Body of pancreas (tissue), 4 donors: ENCODE results near the gene NPY5R. TPM values are rescaled to one million over a fixed set of nuclear protein-coding genes. Genes with fewer than 3 reads are reported as not detected.
A peak's percentile ranks its signal among the peaks of the same experiment; 100 is the strongest.

ENCODE experiments used
- ATAC-seq: fragments of 150-250 bp; one replicate; pipeline ENCODE4 v1.9.1; 2016
- DNase-seq, 4 donors: peaks; one replicate each; pipeline ENCODE4 v3.0.0-alpha.2; 2019
- H3K27ac ChIP-seq, 4 donors: fragments of 200-600 bp; sonication (generic); 1 replicate in 3 of 4; 2 replicates in 1 of 4; pipeline versions ENCODE4 v1.5.1 to v1.6.1; 2016 to 2019; ENCODE audit warnings: mild to moderate bottlenecking in 1 of 4, mixed read lengths in 1 of 4, moderate library complexity in 1 of 4
- H3K27me3 ChIP-seq, 2 donors: fragments of 200-600 bp; sonication (generic); one replicate each; pipeline ENCODE4 v1.6.0; 2016; ENCODE audit warnings: mild to moderate bottlenecking in 1 of 2
- H3K36me3 ChIP-seq, 2 donors: fragments of 200-600 bp; sonication (generic); replicated peaks in 1 of 2; 2 replicates each; pipeline ENCODE4 v1.5.1; 2016; ENCODE audit warnings: low read depth in 2 of 2; ENCODE audit not compliant: insufficient read depth in 1 of 2
- H3K4me1 ChIP-seq: fragments of 200-600 bp; sonication (generic); one replicate; pipeline ENCODE4 v1.6.0; 2016
- H3K4me3 ChIP-seq, 2 donors: fragments of 200-600 bp; sonication (generic); 1 replicate in 1 of 2; 2 replicates in 1 of 2; pipeline ENCODE4 v1.5.1; 2016 to 2019
- H3K9me3 ChIP-seq, 3 donors: fragments of 200-600 bp; sonication (generic); 1 replicate in 2 of 3; 2 replicates in 1 of 3; pipeline ENCODE4 v1.5.1; 2016
- POLR2A ChIP-seq, 3 donors: fragments of 450-650 bp; IDR thresholded peaks; one replicate each; pipeline ENCODE4 v1.6.1; 2016; ENCODE audit warnings: antibody characterized with exemption in 3 of 3, mild to moderate bottlenecking in 2 of 3
- whole genome bisulfite sequencing, 2 donors: methylation state at CpG; one replicate each; pipeline ENCODE4 v1.1.5; 2017; 5-methylcytosine and 5-hydroxymethylcytosine counted together
- intact Hi-C: fragments of 100-400 bp; cut with DNase I; formaldehyde crosslinking; loops from one replicate; pipeline ENCODE4 v1.15.1; 2023
- total RNA-seq, 2 donors: library from RNA; depleted of rRNA; stranded (reverse); fragments of >200 nt; gene quantifications; one replicate each; pipeline ENCODE4 v1.1.0, GENCODE V29; 2016
- TF ChIP-seq, protein P1 (sequence below), 7 experiments: fragments of 450-650 bp in 4 of 7; fragments of 200-600 bp in 3 of 7; sonication (generic) in 3 of 7; IDR thresholded peaks; one replicate each; pipeline ENCODE4 v1.5.1; 2016 to 2019; ENCODE audit warnings: antibody characterized with exemption in 7 of 7

NPY5R gene
- total RNA-seq, 2 donors from 2014 or later: 0.52 TPM; not detected in 1

- intact Hi-C loops: no loop called here
- Histone ChIP-seq H3K27ac (no peak overlapping the region), H3K9me3 (no peaks in the 10 kb centered on the region), H3K4me3 (no peak overlapping the region), H3K27me3 (no peaks in the 10 kb centered on the region), H3K36me3 (no peaks in the 10 kb centered on the region), H3K4me1 (no peaks in the 10 kb centered on the region)
- TF ChIP-seq, protein P1, sequence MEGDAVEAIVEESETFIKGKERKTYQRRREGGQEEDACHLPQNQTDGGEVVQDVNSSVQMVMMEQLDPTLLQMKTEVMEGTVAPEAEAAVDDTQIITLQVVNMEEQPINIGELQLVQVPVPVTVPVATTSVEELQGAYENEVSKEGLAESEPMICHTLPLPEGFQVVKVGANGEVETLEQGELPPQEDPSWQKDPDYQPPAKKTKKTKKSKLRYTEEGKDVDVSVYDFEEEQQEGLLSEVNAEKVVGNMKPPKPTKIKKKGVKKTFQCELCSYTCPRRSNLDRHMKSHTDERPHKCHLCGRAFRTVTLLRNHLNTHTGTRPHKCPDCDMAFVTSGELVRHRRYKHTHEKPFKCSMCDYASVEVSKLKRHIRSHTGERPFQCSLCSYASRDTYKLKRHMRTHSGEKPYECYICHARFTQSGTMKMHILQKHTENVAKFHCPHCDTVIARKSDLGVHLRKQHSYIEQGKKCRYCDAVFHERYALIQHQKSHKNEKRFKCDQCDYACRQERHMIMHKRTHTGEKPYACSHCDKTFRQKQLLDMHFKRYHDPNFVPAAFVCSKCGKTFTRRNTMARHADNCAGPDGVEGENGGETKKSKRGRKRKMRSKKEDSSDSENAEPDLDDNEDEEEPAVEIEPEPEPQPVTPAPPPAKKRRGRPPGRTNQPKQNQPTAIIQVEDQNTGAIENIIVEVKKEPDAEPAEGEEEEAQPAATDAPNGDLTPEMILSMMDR (IDR thresholded peaks at IDR 0.05): no peak
- TF ChIP-seq POLR2A (IDR thresholded peaks at IDR 0.05): no peak
- WGBS, 2 donors: 55 to 58% methylated on average over 7 of the region's 7 CpGs
- ATAC-seq (no peak), DNase-seq (peak in 1 of 4 donors; percentile 20)
Measured at GRCh38 chr4:163382178-163382869, 38.6 kb downstream of the NPY5R start.

DNA sequence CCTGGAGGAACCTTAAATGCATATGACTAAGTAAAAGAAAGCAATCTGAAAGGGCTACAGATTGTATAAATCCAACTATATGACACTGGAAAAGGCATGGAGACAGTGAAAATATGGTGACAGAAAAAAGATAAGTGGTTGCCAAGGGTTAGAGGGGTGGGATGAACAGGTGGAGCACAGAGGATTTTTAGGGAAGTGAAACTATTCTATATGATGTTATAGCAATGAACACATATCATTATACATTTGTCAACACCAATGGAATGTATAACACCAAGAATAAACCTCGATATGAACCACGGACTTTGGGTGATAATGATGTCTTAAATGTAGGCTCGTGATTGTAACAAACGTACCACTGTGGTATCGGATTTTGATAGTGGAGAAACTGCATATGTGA is 40.7 kb downstream of the NPY5R start:
- no peaks in the 10 kb centered on the region for H3K36me3 ChIP-seq
- H3K27me3 ChIP-seq: no peaks in the 10 kb centered on the region
- H3K9me3 ChIP-seq: no peaks in the 10 kb centered on the region
- H3K4me3 ChIP-seq: no peak overlapping the region
- DNase-seq (no peak), ATAC-seq (no peak)
- intact Hi-C loops: no loop called here
- no peak overlapping the region for H3K27ac ChIP-seq
- H3K4me1 ChIP-seq: no peaks in the 10 kb centered on the region
- TF ChIP-seq POLR2A (IDR thresholded peaks at IDR 0.05): no peak
- TF ChIP-seq, protein P1 (IDR thresholded peaks at IDR 0.05): no peak
- 63 to 72% methylated on average over 5 of the region's 5 CpGs for WGBS, 2 donors

DNA sequence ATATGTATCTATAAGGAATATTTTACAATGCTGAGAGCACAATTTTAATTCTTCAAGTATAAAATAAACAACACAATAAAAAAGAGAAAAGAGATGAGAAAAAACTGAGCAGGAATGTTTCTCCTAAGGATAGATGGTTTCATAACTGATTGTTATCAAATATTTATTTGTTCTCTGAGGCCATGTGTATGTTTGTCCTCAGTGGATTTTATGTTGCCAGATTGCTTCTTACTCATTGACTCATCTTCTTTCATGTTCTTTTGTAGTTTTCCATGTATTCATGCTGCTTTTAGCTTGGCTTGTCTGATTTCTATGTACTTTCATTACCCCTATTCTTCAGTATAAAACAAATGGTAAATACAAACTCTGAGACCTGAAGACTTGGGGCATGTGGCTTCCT is 41.2 kb downstream of the NPY5R start:
- DNase-seq (no peak), ATAC-seq (no peak)
- Histone ChIP-seq H3K4me1 (no peaks in the 10 kb centered on the region), H3K9me3 (no peaks in the 10 kb centered on the region), H3K36me3 (no peaks in the 10 kb centered on the region), H3K4me3 (no peak overlapping the region), H3K27me3 (no peaks in the 10 kb centered on the region), H3K27ac (no peak overlapping the region)
- TF ChIP-seq, protein P1 (IDR thresholded peaks at IDR 0.05): no peak
- TF ChIP-seq POLR2A (IDR thresholded peaks at IDR 0.05): no peak
- intact Hi-C loops: no loop called here

- no peak overlapping the region for H3K4me3 ChIP-seq
- no peak overlapping the region for H3K27ac ChIP-seq
- no peaks in the 10 kb centered on the region for H3K27me3 ChIP-seq
- WGBS, 2 donors: 29 to 51% methylated on average over 4 of the region's 4 CpGs
- no peaks in the 10 kb centered on the region for H3K36me3 ChIP-seq
- TF ChIP-seq, protein P1 (IDR thresholded peaks at IDR 0.05): no peak
- TF ChIP-seq POLR2A (IDR thresholded peaks at IDR 0.05): no peak
- no peaks in the 10 kb centered on the region for H3K4me1 ChIP-seq
- intact Hi-C loops: no loop called here
- H3K9me3 ChIP-seq: no peaks in the 10 kb centered on the region
- DNase-seq (no peak), ATAC-seq (no peak)
Measured at GRCh38 chr4:163385466-163385865, 41.8 kb downstream of the NPY5R start.

DNA sequence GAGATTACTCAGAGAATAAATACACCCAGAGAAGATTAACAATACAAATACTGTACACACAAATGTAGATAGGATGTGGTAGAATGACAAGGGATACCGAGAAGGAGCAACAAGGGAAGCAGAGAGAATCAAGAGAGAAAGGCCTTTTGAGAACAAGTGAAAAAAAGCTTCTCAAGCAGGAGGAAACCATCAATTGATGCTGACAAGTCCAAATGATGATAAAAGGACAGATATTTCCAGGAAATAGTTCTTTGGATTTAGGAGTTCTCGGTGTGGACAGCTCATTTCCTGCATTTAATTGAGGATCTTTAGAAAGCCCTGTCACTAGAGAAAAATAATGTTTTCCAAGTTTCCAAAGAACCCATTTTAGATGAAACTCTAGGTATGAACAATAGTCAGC is 48.1 kb downstream of the NPY5R start:
- ATAC-seq: no peak
- DNase-seq: no peak
- H3K4me3 ChIP-seq: no peak overlapping the region
- WGBS, 2 donors: 33 to 39% methylated on average over 2 of the region's 2 CpGs
- intact Hi-C loops: no loop called here
- H3K4me1 ChIP-seq: no peaks in the 10 kb centered on the region
- no peak overlapping the region for H3K27ac ChIP-seq
- no peaks in the 10 kb centered on the region for H3K27me3 ChIP-seq
- H3K36me3 ChIP-seq: no peaks in the 10 kb centered on the region
- H3K9me3 ChIP-seq: no peaks in the 10 kb centered on the region
- TF ChIP-seq, protein P1 (IDR thresholded peaks at IDR 0.05): no peak
- TF ChIP-seq POLR2A (IDR thresholded peaks at IDR 0.05): no peak
